Liver (tissue), 9 donors: Measurements from ENCODE around the gene CTSW. TPM values are rescaled to one million over a fixed set of nuclear protein-coding genes. Genes with fewer than 3 reads are reported as not detected.

ENCODE experiments used
- DNase-seq: peaks from one replicate; pipeline ENCODE4 v3.0.0-alpha.2; 2017; ENCODE audit warnings: low spot score
- H3K27ac ChIP-seq, 2 donors: one replicate each; pipeline ENCODE4 v1.7.0; 2013; ENCODE audit warnings: inconsistent platforms in 2 of 2, low read length in 2 of 2, control low read depth in 1 of 2, low read depth in 1 of 2, mild to moderate bottlenecking in 1 of 2
- H3K27me3 ChIP-seq, 4 donors: one replicate each; pipeline versions ENCODE4 v1.6.1 to v1.7.0; 2013; ENCODE audit warnings: low read length in 3 of 4, inconsistent platforms in 1 of 4, mild to moderate bottlenecking in 1 of 4, moderate library complexity in 1 of 4; ENCODE audit not compliant: control insufficient read depth in 4 of 4, insufficient read depth in 4 of 4
- H3K36me3 ChIP-seq, 4 donors: one replicate each; pipeline versions ENCODE4 v1.6.1 to v1.7.0; 2013; ENCODE audit warnings: low read length in 3 of 4, mild to moderate bottlenecking in 3 of 4, low read depth in 1 of 4, moderate library complexity in 1 of 4; ENCODE audit not compliant: control insufficient read depth in 4 of 4, insufficient read depth in 3 of 4
- H3K4me1 ChIP-seq, 4 donors: one replicate each; pipeline versions ENCODE4 v1.6.1 to v1.7.0; 2013; ENCODE audit warnings: low read length in 3 of 4, mild to moderate bottlenecking in 3 of 4, moderate library complexity in 1 of 4; ENCODE audit not compliant: control insufficient read depth in 4 of 4, insufficient read depth in 4 of 4
- H3K4me3 ChIP-seq, 3 donors: one replicate each; pipeline versions ENCODE4 v1.6.1 to v1.7.0; 2013; ENCODE audit warnings: low read length in 3 of 3, control low read depth in 1 of 3, low read depth in 1 of 3, mild to moderate bottlenecking in 1 of 3
- H3K9ac ChIP-seq, 2 donors: one replicate each; pipeline ENCODE4 v1.7.0; 2013; ENCODE audit warnings: low read length in 2 of 2, mild to moderate bottlenecking in 2 of 2, moderate library complexity in 2 of 2, control low read depth in 1 of 2, low read depth in 1 of 2
- H3K9me3 ChIP-seq, 4 donors: one replicate each; pipeline versions ENCODE4 v1.6.1 to v1.7.0; 2013; ENCODE audit warnings: low read length in 3 of 4; ENCODE audit not compliant: control insufficient read depth in 4 of 4
- ATF3 ChIP-seq: IDR thresholded peaks from 2 replicates; pipeline ENCODE4 v1.6.1; 2016; ENCODE audit warnings: antibody characterized with exemption
- CTCF ChIP-seq: fragments of 150-350 bp; IDR thresholded peaks from 2 replicates; pipeline ENCODE4 v1.5.1; 2017; ENCODE audit warnings: improper control_type of control experiment, low read depth, low read length; ENCODE audit not compliant: missing input control
- EGR1 ChIP-seq, 2 donors: IDR thresholded peaks; 2 replicates each; pipeline ENCODE4 v1.6.1; 2016 to 2018; ENCODE audit warnings: antibody characterized with exemption in 2 of 2, low read depth in 2 of 2
- FOXA1 ChIP-seq: IDR thresholded peaks from 2 replicates; pipeline ENCODE4 v1.6.1; 2016; ENCODE audit warnings: antibody characterized with exemption
- FOXA2 ChIP-seq: IDR thresholded peaks from 2 replicates; pipeline ENCODE4 v1.6.1; 2016; ENCODE audit warnings: antibody characterized with exemption
- GABPA ChIP-seq, 2 donors: IDR thresholded peaks in 1 of 2; conservative IDR thresholded peaks in 1 of 2; 2 replicates each; pipeline ENCODE4 v1.6.1; 2016; ENCODE audit warnings: antibody characterized with exemption in 2 of 2, mild to moderate bottlenecking in 1 of 2, moderate library complexity in 1 of 2
- HNF4A ChIP-seq, 2 donors: conservative IDR thresholded peaks; 2 replicates each; pipeline ENCODE4 v1.6.1; 2016; ENCODE audit warnings: antibody characterized with exemption in 2 of 2, mild to moderate bottlenecking in 2 of 2
- HNF4G ChIP-seq: IDR thresholded peaks from 2 replicates; pipeline ENCODE4 v1.6.1; 2016; ENCODE audit warnings: antibody characterized with exemption
- MAX ChIP-seq: IDR thresholded peaks from 2 replicates; pipeline ENCODE4 v1.6.1; 2016; ENCODE audit warnings: antibody characterized with exemption
- NR2F2 ChIP-seq: IDR thresholded peaks from 2 replicates; pipeline ENCODE4 v1.6.1; 2016; ENCODE audit warnings: antibody characterized with exemption
- RAD21 ChIP-seq, 2 donors: IDR thresholded peaks; 2 replicates each; pipeline ENCODE4 v1.6.1; 2016; ENCODE audit warnings: antibody characterized with exemption in 2 of 2, mild to moderate bottlenecking in 2 of 2
- REST ChIP-seq: IDR thresholded peaks from 2 replicates; pipeline ENCODE4 v1.6.1; 2016; ENCODE audit warnings: antibody characterized with exemption, mild to moderate bottlenecking
- RXRA ChIP-seq, 2 donors: IDR thresholded peaks; 2 replicates each; pipeline ENCODE4 v1.6.1; 2017 to 2018; ENCODE audit warnings: antibody characterized with exemption in 2 of 2, mild to moderate bottlenecking in 1 of 2
- SP1 ChIP-seq: IDR thresholded peaks from 2 replicates; pipeline ENCODE4 v1.6.1; 2018; ENCODE audit warnings: antibody characterized with exemption, mild to moderate bottlenecking
- TAF1 ChIP-seq: conservative IDR thresholded peaks from 2 replicates; pipeline ENCODE4 v1.6.1; 2016; ENCODE audit warnings: antibody characterized with exemption, mild to moderate bottlenecking
- YY1 ChIP-seq: IDR thresholded peaks from 2 replicates; pipeline ENCODE4 v1.6.1; 2016; ENCODE audit warnings: antibody characterized with exemption, mild to moderate bottlenecking
- ZBTB33 ChIP-seq: IDR thresholded peaks from 2 replicates; pipeline ENCODE4 v1.6.1; 2016; ENCODE audit warnings: antibody characterized with exemption
- WGBS: extraction: QIAGEN DNeasy Blood & Tissue Kit; methylation state at CpG from one replicate; pipeline ENCODE4 v1.1.7; 2013; 5-methylcytosine and 5-hydroxymethylcytosine counted together
- polyA plus RNA-seq, 2 donors: library from polyadenylated mRNA; stranded (reverse) in 1 of 2; unstranded in 1 of 2; fragments of 200-250 nt in 1 of 2; fragments of >200 nt in 1 of 2; fragmentation: Nextera tagmentation in 1 of 2; extraction: Ambion mirVana in 1 of 2; gene quantifications; one replicate each; pipeline versions ENCODE4 v1.2.1 to v1.2.3, GENCODE V29; 2013 to 2015
- total RNA-seq, 2 donors: library from RNA; depleted of rRNA; stranded (reverse); fragments of >200 nt; gene quantifications; one replicate each; pipeline ENCODE4 v1.2.3, GENCODE V29; 2014
- donor health status: healthy.
- donor health status: healthy.
- donor health status: healthy.
- donor health status: healthy.
- donor health status: healthy.

Gene CTSW
- total and polyA plus RNA-seq, 4 donors = 1.3 to 2.9 (median 2.1) TPM

- WGBS = 78% methylated on average over 29 of the region's 29 CpGs
Measured at GRCh38 chr11:65867284-65868071, 12.2 kb upstream of the CTSW start.

More at GRCh38 chr11:65867284-65868071, 12.2 kb upstream of the CTSW start:
- no peak overlapping the region for H3K9ac ChIP-seq
- no peak for TF ChIP-seq ZBTB33
- TF ChIP-seq RAD21 (IDR thresholded peaks at IDR 0.05) = no peak
- TF ChIP-seq YY1 = no peak
- TF ChIP-seq EGR1 (IDR thresholded peaks at IDR 0.05; ENCODE audit: low read depth in 2 of 2) = no peak
- no peak for TF ChIP-seq GABPA (IDR thresholded peaks at IDR 0.05 in 1 of 2, conservative IDR thresholded peaks at IDR 0.05 in 1 of 2)
- TF ChIP-seq ATF3 = no peak
- no peak for TF ChIP-seq HNF4G
- no peak for TF ChIP-seq FOXA2
- TF ChIP-seq HNF4A (conservative IDR thresholded peaks at IDR 0.05) = no peak
- no peak for TF ChIP-seq SP1
- no peak for TF ChIP-seq FOXA1
- TF ChIP-seq NR2F2 = no peak
- no peak for TF ChIP-seq CTCF
- TF ChIP-seq REST = no peak
- TF ChIP-seq RXRA (IDR thresholded peaks at IDR 0.05) = no peak
- TF ChIP-seq TAF1 = no peak
- TF ChIP-seq MAX = no peak
- peaks cover 0 to 10% (median 1%) of the 10 kb centered on the region in 4 donors for H3K4me1 ChIP-seq
- H3K36me3 ChIP-seq = peaks cover 16 to 42% (median 21%) of the 10 kb centered on the region in 4 donors
- no peak overlapping the region for H3K27ac ChIP-seq
- no peak for DNase-seq
- H3K4me3 ChIP-seq = no peak overlapping the region
- no peaks in the 10 kb centered on the region for H3K27me3 ChIP-seq
- no peaks in the 10 kb centered on the region for H3K9me3 ChIP-seq
